ENCODE measurements around the gene AMER2. TPM values are rescaled to one million over a fixed set of nuclear protein-coding genes. Genes with fewer than 3 reads are reported as not detected.

Gene AMER2
- total and polyA plus RNA-seq, 2 donors (not counting 1 experiment from before 2014, with no cell fraction given): not detected

GRCh38 chr13:25203127-25203740 is 31.1 kb upstream of the AMER2 start:
- 28% methylated on average over 12 of the region's 17 CpGs for WGBS (ENCODE audit: insufficient coverage)
- no peak overlapping the region for H3K9ac ChIP-seq (ENCODE audit: low read length)
- TF ChIP-seq CTCF (IDR thresholded peaks at IDR 0.05) (no peak), EZH2 (IDR thresholded peaks at IDR 0.05; ENCODE audit: borderline replicate concordance, insufficient read depth, low read depth, low read length, poor library complexity, severe bottlenecking) (no peak)
- H3K4me1 Mint-ChIP-seq: no peaks in the 10 kb centered on the region
- H3K27ac Mint-ChIP-seq: no peak overlapping the region
- intact Hi-C loops (cut with micrococcal nuclease): no loop called here
- H3K9me3 Mint-ChIP-seq (ENCODE audit: insufficient read depth): peaks cover 2% of the 10 kb centered on the region
- no peaks in the 10 kb centered on the region for H3K4me1 ChIP-seq (ENCODE audit: control insufficient read depth in 2 of 2, insufficient read depth in 2 of 2, low read length in 2 of 2)
- H2AFZ ChIP-seq (ENCODE audit: insufficient read depth, low read depth, low read length, poor library complexity, severe bottlenecking): no peak overlapping the region
- H3K9me3 ChIP-seq (ENCODE audit: control extremely low read depth in 1 of 3, control insufficient read depth in 2 of 3, insufficient read depth in 1 of 3, low read length in 2 of 3): peaks cover 0 to 11% (median 0%) of the 10 kb centered on the region in 3 donors
- no peak for DNase-seq
- H3K4me2 ChIP-seq (replicated peaks; ENCODE audit: low read depth, low read length, poor library complexity, severe bottlenecking): no peak overlapping the region
- no peak overlapping the region for H3K4me3 ChIP-seq (ENCODE audit: control extremely low read depth in 1 of 5, extremely low read depth in 1 of 5, insufficient read depth in 1 of 5, low read depth in 2 of 5, low read length in 4 of 5)
- no peaks in the 10 kb centered on the region for H3K36me3 ChIP-seq (replicated peaks in 1 of 2; ENCODE audit: control extremely low read depth in 1 of 2, control insufficient read depth in 1 of 2, extremely low read depth in 1 of 2, insufficient read depth in 2 of 2, low read length in 1 of 2)
- no peak overlapping the region for H3K4me3 Mint-ChIP-seq
- H3K27me3 ChIP-seq (replicated peaks in 1 of 4; ENCODE audit: control extremely low read depth in 1 of 4, control insufficient read depth in 3 of 4, insufficient read depth in 4 of 4, low read length in 3 of 4): peaks cover 0 to 7% (median 2%) of the 10 kb centered on the region in 4 experiments
- peaks cover 30% of the 10 kb centered on the region for H3K27me3 Mint-ChIP-seq
- no peaks in the 10 kb centered on the region for H4K20me1 ChIP-seq (ENCODE audit: control insufficient read depth, insufficient read depth, low read length, poor library complexity, severe bottlenecking)
- H3K27ac ChIP-seq (ENCODE audit: low read length in 2 of 2): no peak overlapping the region
- ChIA-PET CTCF (no interaction called here), POLR2A (no interaction called here)
- no peak for ATAC-seq (ENCODE audit: low read depth)
- no peaks in the 10 kb centered on the region for H3K79me2 ChIP-seq (ENCODE audit: control insufficient read depth, insufficient read depth, low read length)

GRCh38 chr13:25200783-25201182 is 28.7 kb upstream of the AMER2 start:
- Mint-ChIP-seq H3K27me3 (peaks cover 31% of the 10 kb centered on the region), H3K27ac (no peak overlapping the region), H3K9me3 (ENCODE audit: insufficient read depth) (peaks cover 2% of the 10 kb centered on the region), H3K4me3 (no peak overlapping the region), H3K4me1 (no peaks in the 10 kb centered on the region)
- H3K36me3 ChIP-seq (replicated peaks in 1 of 2; ENCODE audit: control extremely low read depth in 1 of 2, control insufficient read depth in 1 of 2, extremely low read depth in 1 of 2, insufficient read depth in 2 of 2, low read length in 1 of 2): no peaks in the 10 kb centered on the region
- WGBS (ENCODE audit: insufficient coverage): no CpG with 5 or more reads among the region's 4 CpGs
- no peak for TF ChIP-seq CTCF (IDR thresholded peaks at IDR 0.05)
- TF ChIP-seq EZH2 (IDR thresholded peaks at IDR 0.05; ENCODE audit: borderline replicate concordance, insufficient read depth, low read depth, low read length, poor library complexity, severe bottlenecking): no peak
- no peak for ATAC-seq (ENCODE audit: low read depth)
- no peak overlapping the region for H3K4me2 ChIP-seq (replicated peaks; ENCODE audit: low read depth, low read length, poor library complexity, severe bottlenecking)
- H3K9me3 ChIP-seq (ENCODE audit: control extremely low read depth in 1 of 3, control insufficient read depth in 2 of 3, insufficient read depth in 1 of 3, low read length in 2 of 3): peaks cover 0 to 11% (median 0%) of the 10 kb centered on the region in 3 donors
- no peaks in the 10 kb centered on the region for H4K20me1 ChIP-seq (ENCODE audit: control insufficient read depth, insufficient read depth, low read length, poor library complexity, severe bottlenecking)
- ChIA-PET POLR2A (no interaction called here), CTCF (no interaction called here)
- H3K79me2 ChIP-seq (ENCODE audit: control insufficient read depth, insufficient read depth, low read length): no peaks in the 10 kb centered on the region
- no peak for DNase-seq
- no peak overlapping the region for H3K4me3 ChIP-seq (ENCODE audit: control extremely low read depth in 1 of 5, extremely low read depth in 1 of 5, insufficient read depth in 1 of 5, low read depth in 2 of 5, low read length in 4 of 5)
- H3K9ac ChIP-seq (ENCODE audit: low read length): no peak overlapping the region
- H3K4me1 ChIP-seq (ENCODE audit: control insufficient read depth in 2 of 2, insufficient read depth in 2 of 2, low read length in 2 of 2): no peaks in the 10 kb centered on the region
- H2AFZ ChIP-seq (ENCODE audit: insufficient read depth, low read depth, low read length, poor library complexity, severe bottlenecking): no peak overlapping the region
- intact Hi-C loops (cut with micrococcal nuclease): no loop called here
- no peak overlapping the region for H3K27ac ChIP-seq (ENCODE audit: low read length in 2 of 2)
- peaks cover 0 to 7% (median 2%) of the 10 kb centered on the region in 4 experiments for H3K27me3 ChIP-seq (replicated peaks in 1 of 4; ENCODE audit: control extremely low read depth in 1 of 4, control insufficient read depth in 3 of 4, insufficient read depth in 4 of 4, low read length in 3 of 4)

Measured in B cell (primary cell).